Mucosa of rectum (tissue), 2 donors: ENCODE measurements around the gene SLC35B1.

Experiments
- H3K27ac ChIP-seq, 2 donors: one replicate each; pipeline ENCODE4 v1.7.0; 2013; ENCODE audit warnings: inconsistent platforms in 2 of 2, low read depth in 2 of 2, low read length in 2 of 2
- H3K27me3 ChIP-seq, 2 donors: one replicate each; pipeline ENCODE4 v1.7.0; 2013; ENCODE audit warnings: low read length in 2 of 2; ENCODE audit not compliant: control insufficient read depth in 2 of 2, insufficient read depth in 2 of 2
- H3K36me3 ChIP-seq, 2 donors: one replicate each; pipeline ENCODE4 v1.7.0; 2013; ENCODE audit warnings: low read length in 2 of 2; ENCODE audit not compliant: control insufficient read depth in 2 of 2, insufficient read depth in 2 of 2
- H3K4me1 ChIP-seq, 2 donors: one replicate each; pipeline ENCODE4 v1.7.0; 2013; ENCODE audit warnings: low read length in 2 of 2, mild to moderate bottlenecking in 1 of 2; ENCODE audit not compliant: control insufficient read depth in 2 of 2, insufficient read depth in 2 of 2
- H3K4me3 ChIP-seq, 2 donors: one replicate each; pipeline ENCODE4 v1.7.0; 2013; ENCODE audit warnings: low read length in 2 of 2
- H3K9ac ChIP-seq, 2 donors: one replicate each; pipeline ENCODE4 v1.7.0; 2013; ENCODE audit warnings: low read length in 2 of 2, low read depth in 1 of 2, mild to moderate bottlenecking in 1 of 2
- H3K9me3 ChIP-seq, 2 donors: one replicate each; pipeline ENCODE4 v1.7.0; 2013; ENCODE audit warnings: low read length in 2 of 2; ENCODE audit not compliant: control insufficient read depth in 2 of 2
- donor health status: healthy.
- donor health status: Normal muscosa, but diverticular disease.

Gene SLC35B1

DNA sequence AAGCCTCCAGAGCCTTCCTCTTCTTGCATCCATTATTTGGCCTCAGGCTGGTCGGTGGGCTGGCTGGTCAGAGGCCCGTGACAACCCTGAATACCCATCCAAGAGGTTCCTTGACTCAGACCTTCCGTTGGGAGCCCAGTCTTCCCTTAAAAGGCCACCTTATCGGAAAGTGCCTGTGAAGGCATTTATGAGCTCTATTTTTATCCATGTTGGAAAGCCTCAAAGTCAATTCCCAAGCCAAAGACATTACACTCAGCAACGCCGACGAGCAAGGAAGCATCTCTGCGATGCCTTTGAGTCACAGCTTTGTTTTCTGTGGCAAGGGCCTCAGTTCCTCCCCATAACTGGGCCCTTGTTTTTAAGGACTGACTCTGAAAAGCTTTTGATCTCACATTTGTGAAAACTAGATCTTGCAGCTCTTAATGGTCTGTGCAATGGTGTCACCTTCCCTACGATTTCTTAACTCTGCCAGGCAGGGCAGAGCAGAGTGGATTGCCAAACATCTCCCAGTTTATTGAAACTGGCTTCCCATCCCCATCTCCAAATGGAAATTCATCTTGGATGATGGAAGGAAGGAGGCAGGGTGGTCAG, 16.6 kb downstream of the SLC35B1 start:
- H3K9ac ChIP-seq: no peak overlapping the region

GRCh38 chr17:49690256-49690655, 17.5 kb downstream of the SLC35B1 start:
- no peak overlapping the region for H3K9ac ChIP-seq
- no peaks in the 10 kb centered on the region for H3K36me3 ChIP-seq
- peaks cover 0 to 5% of the 10 kb centered on the region in 2 donors for H3K27me3 ChIP-seq
- H3K27ac ChIP-seq: no peak overlapping the region
- no peak overlapping the region for H3K4me3 ChIP-seq
- peaks cover 4 to 5% of the 10 kb centered on the region in 2 donors for H3K4me1 ChIP-seq
- no peaks in the 10 kb centered on the region for H3K9me3 ChIP-seq

More for the DNA sequence above, 16.6 kb downstream of the SLC35B1 start:
- Histone ChIP-seq H3K27ac (peak overlapping the region; percentile 50 to 70), H3K4me1 (peaks cover 6 to 8% of the 10 kb centered on the region in 2 donors), H3K4me3 (no peak overlapping the region), H3K9me3 (no peaks in the 10 kb centered on the region), H3K36me3 (no peaks in the 10 kb centered on the region), H3K27me3 (peaks cover 0 to 6% of the 10 kb centered on the region in 2 donors)

GRCh38 chr17:49688848-49689247, 18.9 kb downstream of the SLC35B1 start:
- no peaks in the 10 kb centered on the region for H3K36me3 ChIP-seq
- no peaks in the 10 kb centered on the region for H3K27me3 ChIP-seq
- no peak overlapping the region for H3K27ac ChIP-seq
- no peak overlapping the region for H3K4me3 ChIP-seq
- H3K9ac ChIP-seq: no peak overlapping the region
- no peaks in the 10 kb centered on the region for H3K4me1 ChIP-seq
- no peaks in the 10 kb centered on the region for H3K9me3 ChIP-seq

DNA sequence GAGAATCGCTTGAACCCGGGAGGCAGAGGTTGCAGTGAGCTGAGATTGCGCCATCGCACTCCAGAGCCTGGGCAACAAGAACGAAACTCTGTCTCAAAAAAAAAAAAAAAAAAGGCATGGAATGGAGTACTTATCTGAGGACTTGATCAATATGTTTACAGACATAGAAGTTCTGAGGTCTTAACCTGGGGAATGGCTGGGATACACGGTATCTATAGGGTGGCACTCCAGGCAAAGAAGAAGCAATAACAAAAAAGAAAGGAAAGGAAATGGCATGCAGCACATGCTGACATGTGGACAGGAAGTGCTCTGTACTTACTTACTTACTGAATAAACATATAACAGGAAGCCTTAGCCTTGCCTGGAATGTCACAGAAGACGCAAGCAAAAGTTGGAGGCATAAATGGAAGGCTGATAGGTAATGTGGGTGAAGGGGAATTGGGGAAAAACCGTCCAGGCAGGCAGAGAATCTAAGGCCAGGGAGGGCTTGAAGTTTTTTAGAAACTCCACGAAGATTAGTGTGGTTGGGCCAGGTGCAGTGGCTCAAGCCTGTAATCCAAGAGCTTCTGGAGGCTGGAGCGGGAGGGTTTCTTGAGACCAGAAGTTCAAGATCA, 19.8 kb downstream of the SLC35B1 start:
- Histone ChIP-seq H3K27me3 (no peaks in the 10 kb centered on the region), H3K36me3 (no peaks in the 10 kb centered on the region), H3K4me3 (peak overlapping the region in 1 of 2 donors; percentile 50), H3K27ac (peak overlapping the region; percentile 25 to 57), H3K9ac (no peak overlapping the region), H3K9me3 (no peaks in the 10 kb centered on the region), H3K4me1 (no peaks in the 10 kb centered on the region)

GRCh38 chr17:49681106-49681979, 26.4 kb downstream of the SLC35B1 start:
- H3K27me3 ChIP-seq: no peaks in the 10 kb centered on the region
- no peak overlapping the region for H3K4me3 ChIP-seq
- H3K27ac ChIP-seq: no peak overlapping the region
- H3K36me3 ChIP-seq: no peaks in the 10 kb centered on the region
- peaks cover 3 to 14% of the 10 kb centered on the region in 2 donors for H3K4me1 ChIP-seq
- no peaks in the 10 kb centered on the region for H3K9me3 ChIP-seq
- no peak overlapping the region for H3K9ac ChIP-seq

DNA sequence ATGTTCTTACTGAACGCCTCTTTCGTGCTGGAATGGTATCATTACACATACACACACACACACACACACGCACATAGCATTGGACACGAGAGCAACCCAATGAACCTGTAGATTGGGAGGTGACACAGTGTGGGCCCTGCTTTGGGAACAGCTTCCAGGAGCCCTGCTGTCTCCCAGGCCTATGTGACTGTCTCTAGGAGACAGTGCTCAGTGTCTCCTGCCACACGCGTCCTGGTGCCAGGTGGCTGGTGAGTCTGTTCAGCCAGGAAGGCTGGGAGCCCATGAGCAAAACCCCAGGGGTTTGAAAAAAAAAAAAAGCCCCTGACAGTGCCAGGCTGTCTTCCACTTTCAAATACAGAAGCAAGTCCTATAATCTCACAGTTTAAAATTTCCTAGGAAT, 27.4 kb downstream of the SLC35B1 start:
- Histone ChIP-seq H3K27ac (no peak overlapping the region), H3K9me3 (no peaks in the 10 kb centered on the region), H3K4me1 (peaks cover 14 to 18% of the 10 kb centered on the region in 2 donors), H3K4me3 (no peak overlapping the region), H3K9ac (no peak overlapping the region), H3K36me3 (peaks cover 0 to 2% of the 10 kb centered on the region in 2 donors), H3K27me3 (no peaks in the 10 kb centered on the region)

DNA sequence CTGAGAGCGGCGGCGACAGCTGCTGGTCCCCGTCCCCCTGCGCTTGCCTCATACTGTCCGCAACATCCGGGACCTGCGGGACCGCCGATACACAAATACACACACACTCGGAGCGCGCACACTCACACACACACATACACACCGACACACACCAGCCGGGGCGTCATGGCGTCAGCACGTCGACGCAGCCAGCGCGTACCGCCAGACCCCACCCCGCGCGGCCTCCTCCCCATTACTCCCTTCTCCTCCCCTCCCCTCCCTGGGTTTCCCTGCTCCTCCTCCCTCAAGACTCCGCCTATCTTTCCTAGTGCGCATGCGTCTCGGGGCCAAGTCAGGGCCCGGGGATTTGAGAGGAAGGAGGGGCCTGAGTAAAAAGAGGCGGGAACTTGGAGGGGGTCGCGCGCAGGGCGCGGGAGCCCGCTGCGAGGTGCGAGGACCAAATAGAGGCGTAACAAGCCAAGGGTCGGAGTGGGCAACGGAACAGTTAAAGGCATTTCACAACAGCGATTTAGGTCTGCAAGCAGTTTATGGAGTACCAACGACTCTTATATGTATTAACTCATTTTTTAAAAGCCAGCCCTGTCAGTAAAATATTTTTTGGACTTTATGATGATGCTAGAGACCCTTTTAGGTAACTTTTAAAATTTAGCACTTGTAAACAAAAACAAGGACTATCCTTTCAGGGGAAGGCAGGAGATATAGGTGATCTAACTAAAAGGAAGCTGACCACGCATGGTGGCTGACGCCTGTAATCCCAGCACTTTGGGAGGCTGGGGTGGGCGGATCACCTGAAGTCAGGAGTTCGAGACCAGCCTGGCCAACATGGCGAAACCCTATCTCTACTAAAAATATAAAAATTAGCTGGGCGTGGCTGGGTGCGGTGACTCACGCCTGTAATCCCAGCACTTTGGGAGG, 29.6 kb downstream of the SLC35B1 start, which contains the start of gene SPOP:
Gene SPOP, minus strand, starts transcription at position 165 of the 915 bp plus-strand sequence. CDS start 55,287 bp downstream, outside the sequence.
- no peaks in the 10 kb centered on the region for H3K9me3 ChIP-seq
- H3K4me3 ChIP-seq: peak within 1 kb of the TSS; percentile 92 to 95
- peaks cover 0 to 3% of the 10 kb centered on the region in 2 donors for H3K36me3 ChIP-seq
- peak within 1 kb of the TSS; percentile 99 for H3K27ac ChIP-seq
- peak within 1 kb of the TSS; percentile 85 to 90 for H3K9ac ChIP-seq
- H3K4me1 ChIP-seq: peaks cover 18 to 22% of the 10 kb centered on the region in 2 donors
- no peaks in the 10 kb centered on the region for H3K27me3 ChIP-seq

DNA sequence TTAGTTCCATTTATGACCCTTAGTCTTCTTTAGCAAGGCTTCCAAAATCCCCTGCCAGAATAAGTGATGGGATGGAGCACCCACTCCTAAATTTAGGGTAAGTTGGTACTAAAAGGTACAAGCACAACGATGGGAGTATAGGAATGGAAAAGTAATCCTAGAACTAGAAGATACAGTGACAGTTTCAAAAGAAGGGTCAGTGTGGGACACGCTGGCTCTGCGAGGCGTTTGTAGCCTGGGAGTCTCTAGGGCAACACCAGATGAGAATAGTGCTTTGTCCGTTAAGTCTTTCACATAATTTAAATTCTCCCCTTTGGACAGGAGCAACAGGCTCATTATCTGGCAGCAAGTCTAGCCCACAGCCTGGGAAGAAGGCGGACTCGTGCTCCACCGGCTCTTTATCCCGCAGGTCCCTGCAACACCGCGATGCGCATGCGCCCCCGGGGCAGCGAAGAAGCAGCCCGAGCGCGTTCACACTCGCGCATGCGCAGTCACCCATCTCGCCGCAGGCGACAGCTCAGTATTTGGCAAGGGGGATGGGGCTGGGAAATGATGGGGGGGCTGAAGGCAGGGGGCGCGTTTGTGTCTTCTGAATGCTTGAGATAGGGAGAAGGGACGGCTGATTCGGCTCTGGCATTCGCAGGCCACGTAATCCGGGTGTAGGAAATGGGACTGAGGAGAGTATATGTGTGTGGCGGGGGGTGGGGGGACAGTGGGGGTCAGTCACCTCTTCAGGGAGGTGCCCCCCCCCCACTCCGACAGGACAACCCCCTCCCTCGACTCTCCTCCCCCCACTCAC, 30.4 kb downstream of the SLC35B1 start:
- peak overlapping the region; percentile 99 for H3K27ac ChIP-seq
- H3K27me3 ChIP-seq: no peaks in the 10 kb centered on the region
- H3K4me3 ChIP-seq: peak overlapping the region; percentile 92 to 95
- H3K9me3 ChIP-seq: no peaks in the 10 kb centered on the region
- H3K9ac ChIP-seq: peak overlapping the region; percentile 85 to 90
- peaks cover 18 to 22% of the 10 kb centered on the region in 2 donors for H3K4me1 ChIP-seq
- peaks cover 0 to 5% of the 10 kb centered on the region in 2 donors for H3K36me3 ChIP-seq
